Activated CD8-positive, alpha-beta memory T cell treated with anti-CD3 and anti-CD28 coated beads, Interleukin-2, amount 50 U/mL, for 4 hours (primary cell): ENCODE data around the gene TVP23C.
"Not testable (repeated sequence)": the region's sequence is repeated elsewhere in the genome, so short reads cannot be mapped to it uniquely, and the experiment has no call there.

Source experiments
- DNase-seq: peaks from one replicate; pipeline ENCODE4 v3.0.0-alpha.2; 2020

TVP23C gene

GRCh38 chr17:15526292-15527218 is 36.7 kb downstream of the TVP23C start:
- not testable (repeated sequence) for DNase-seq

DNA sequence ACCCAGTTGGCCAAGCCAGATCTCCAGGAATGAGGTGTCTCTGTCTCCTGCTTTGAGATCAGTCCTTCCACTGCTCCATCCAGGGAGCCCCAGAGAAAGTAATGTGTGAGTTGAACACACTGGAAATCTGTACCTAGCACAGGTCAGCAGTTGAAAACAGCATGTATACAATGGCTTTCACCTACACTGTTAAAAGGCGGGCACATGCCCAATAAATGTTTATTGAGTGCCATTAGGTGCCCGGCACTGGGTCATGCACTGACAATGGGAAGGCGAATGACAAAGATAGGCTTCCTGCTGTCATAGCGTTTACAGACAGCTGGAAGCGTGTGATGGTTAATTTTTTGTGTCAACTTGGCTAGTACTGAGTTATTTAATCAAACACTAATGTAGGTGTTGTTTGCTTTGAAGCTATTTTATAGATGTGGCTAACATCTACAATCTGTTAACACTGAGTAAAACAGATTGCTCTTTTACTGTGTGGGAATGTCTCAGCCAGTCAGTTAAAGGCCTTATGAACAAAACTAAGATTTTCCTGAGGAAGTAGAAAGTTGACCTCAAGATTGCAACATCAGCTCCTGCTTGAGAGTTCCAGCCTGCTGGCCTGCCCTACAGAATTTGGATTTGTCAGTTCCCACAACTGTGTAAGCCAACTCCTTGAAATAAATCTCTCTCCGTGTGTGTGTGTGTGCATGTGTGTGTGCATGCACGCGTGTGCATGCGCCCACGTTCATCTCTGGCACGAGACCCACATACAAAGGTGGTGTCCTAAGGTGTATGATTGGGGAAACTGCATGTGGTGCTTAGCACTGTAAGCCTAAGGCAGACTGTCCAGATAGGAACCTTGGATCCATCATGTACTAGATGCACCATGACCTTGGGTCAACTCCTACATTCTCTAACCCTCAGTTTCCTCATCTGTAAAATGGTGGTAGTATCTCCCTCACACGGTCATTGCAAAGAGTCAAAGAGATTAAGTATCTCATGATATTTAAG is 38.0 kb downstream of the TVP23C start:
- DNase-seq: not testable (repeated sequence)

DNA sequence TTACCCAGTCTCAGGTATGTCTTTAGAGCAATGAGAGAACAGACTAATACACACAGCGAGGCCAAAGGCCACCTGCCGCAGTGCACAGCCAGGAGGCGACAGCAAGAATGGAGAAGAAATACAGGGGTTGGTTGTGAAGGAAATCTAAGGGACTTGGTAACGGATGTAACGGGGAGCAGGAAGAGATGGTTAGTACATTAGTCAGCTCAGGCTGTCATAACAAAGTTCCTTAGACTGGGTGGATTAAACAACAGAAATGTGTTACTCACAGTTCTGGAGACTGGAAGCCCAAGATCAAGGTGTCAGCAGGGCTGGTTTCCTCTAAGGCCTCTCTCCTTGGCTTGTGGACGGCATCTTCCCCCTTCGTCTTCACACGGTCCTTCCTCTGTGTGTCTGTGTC is 47.1 kb downstream of the TVP23C start:
- no peak for DNase-seq

- DNase-seq: no peak
Measured at GRCh38 chr17:15514469-15514868, 48.8 kb downstream of the TVP23C start.

GRCh38 chr17:15513856-15514459 is 49.3 kb downstream of the TVP23C start:
- no peak for DNase-seq

DNA sequence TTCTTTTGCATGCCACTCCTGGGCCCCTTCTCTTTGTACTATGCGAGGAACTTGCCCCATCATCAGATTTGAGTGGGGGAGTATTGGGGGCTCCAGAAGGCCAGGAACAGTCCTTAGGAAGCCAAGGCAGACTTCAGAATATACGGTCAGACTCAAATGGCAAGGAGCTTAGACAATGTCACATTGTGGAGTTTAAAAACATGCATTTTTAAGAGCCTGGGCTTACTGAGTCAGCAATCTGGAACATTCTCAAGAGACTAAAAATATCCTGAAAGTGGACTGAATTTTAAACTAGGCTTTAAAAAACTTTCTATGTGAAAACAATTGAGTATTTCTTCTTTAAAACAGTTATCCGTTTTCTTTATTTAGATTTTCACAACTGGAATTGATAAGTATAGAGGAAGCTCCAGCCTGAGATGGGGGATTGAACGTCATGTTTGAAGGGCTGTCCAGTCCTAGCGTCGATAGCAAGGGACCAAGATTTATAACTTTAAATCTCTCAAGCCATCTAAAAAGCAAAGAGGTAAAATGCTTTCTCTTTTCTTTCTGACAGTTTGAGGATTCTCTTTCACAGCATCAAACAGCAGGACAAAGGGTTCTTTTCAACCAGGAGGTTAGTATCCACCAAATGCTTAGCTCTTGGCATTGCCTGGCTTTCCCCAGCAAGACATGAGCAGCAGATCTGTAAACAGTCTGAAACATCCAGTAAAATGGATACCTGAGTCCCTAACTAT is 50.1 kb downstream of the TVP23C start:
- no peak for DNase-seq

- DNase-seq: no peak
Measured at GRCh38 chr17:15512071-15512709, 51.1 kb downstream of the TVP23C start.

DNA sequence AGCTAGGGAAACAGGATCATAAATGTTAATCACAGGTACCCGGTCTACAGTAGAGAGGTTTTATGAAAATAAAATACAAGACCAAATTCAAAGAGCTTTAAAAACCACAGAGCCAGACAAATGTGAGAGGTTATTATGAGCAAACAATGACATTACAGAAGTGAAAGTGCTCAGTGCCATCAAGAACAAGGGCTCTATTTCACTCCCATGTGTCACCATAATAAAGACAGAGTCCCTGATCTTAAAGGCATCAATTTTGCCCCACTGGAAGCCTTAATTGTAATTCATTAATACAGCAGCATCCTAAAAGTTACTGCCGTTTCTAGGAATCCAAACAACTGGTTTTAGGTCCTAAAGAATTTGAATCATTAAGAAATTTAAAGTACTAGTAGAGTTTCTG is 52.1 kb downstream of the TVP23C start:
- DNase-seq: no peak

DNA sequence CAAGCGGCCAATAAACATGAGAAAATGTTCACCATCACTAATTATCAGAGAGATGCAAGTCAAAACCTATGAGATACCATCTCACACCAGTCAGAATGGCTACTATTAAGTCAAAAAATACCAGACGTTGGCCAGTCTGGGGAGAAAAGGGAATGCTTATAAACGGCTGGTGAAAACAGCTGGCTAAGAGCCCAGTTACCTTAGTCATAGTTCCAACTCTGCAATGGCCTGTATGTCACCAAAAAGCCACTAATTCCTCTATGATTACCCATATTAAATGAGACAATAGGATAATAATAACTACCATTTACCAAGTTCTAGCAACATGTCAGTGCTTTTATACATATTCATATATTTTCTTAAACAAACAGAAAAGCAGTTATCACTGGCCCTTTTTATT is 52.9 kb downstream of the TVP23C start:
- DNase-seq: no peak

GRCh38 chr17:15509095-15509494 is 54.2 kb downstream of the TVP23C start:
- no peak for DNase-seq

GRCh38 chr17:15508466-15508865 is 54.8 kb downstream of the TVP23C start:
- DNase-seq: no peak

- DNase-seq: no peak
Measured at GRCh38 chr17:15507896-15508295, 55.4 kb downstream of the TVP23C start.

DNA sequence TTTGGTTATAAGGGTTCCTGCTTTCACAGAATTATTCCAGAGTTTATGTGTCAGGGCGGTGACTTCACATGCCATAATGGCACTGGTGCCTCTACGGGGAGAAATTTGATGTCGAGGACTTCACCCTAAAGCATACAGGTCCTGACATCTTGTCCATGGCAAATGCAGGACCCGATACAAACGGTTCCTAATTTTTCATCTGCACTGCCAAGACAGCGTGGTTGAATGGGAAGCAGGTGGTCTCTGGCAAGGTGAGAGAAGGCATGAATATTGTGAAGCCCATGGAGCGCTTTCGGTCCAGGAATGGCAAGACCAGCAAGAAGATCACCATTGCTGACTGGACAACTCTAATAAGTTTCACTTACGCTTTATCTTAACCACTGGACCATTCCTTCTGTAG is 56.3 kb downstream of the TVP23C start:
- no peak for DNase-seq

GRCh38 chr17:15505708-15506107 is 57.6 kb downstream of the TVP23C start:
- DNase-seq: not testable (repeated sequence)

DNA sequence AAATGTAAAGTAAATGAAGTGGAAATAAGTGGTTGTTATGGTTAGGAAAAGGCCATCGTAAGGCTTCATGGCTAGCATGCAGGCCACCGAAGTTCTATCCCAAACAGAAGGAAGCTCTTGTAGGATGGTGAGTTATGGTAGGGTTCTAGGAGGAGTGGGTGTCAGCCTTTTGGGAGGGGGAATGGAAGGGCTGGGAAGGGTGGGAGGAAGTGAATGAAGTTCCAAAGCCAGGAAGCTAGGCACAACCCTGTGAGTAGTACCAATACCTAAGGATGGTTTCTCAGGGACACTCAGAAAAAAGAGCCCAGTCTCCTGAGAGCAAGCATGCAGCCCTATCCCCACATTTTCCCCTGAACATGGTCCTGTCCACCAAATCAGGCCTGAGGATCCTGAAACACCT is 59.6 kb downstream of the TVP23C start:
- DNase-seq: no peak

GRCh38 chr17:15502369-15503112 is 60.7 kb downstream of the TVP23C start:
- DNase-seq: peak; percentile 57

DNA sequence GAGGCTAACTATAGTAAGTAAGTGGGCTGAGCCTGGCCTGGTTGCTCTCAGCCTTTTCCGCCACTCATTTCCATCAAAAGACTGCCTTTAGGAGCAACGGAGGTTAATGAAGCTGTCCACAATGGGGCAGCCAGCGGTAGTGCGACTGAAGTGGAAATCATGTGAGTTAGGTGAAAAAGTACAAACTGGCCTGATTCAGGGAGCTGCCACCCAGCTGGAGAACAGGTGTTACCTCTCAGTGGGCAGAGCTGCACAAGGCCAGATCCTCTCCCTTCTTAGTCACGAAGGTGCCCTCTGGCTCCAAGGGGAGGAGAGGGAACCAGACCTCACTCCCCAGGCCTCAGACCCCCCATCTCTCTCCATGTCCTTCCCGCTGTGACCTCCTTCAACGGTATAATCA is 61.5 kb downstream of the TVP23C start:
- DNase-seq: no peak

- DNase-seq: no peak
Measured at GRCh38 chr17:15501282-15501681, 62.0 kb downstream of the TVP23C start.

DNA sequence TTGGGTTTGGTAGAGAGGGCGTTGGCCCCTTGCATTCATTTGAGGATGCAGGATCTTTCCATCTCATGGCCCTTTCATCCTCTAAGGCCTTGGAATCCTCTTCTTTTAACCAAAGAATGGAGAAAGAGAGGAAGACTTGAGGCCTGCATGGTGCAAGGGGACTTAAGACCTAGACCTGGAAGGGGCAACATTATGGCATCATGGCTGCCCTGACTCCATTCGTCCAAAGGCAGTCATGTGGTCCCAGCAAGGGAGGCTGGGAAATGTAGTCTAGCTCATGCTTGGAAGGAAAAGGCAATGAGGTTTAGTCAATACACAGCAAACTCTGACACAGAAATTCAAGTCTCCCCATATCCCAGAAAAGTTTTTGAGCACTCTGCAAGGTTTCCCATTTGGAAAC is 65.2 kb downstream of the TVP23C start:
- DNase-seq: no peak

- DNase-seq: no peak
Measured at GRCh38 chr17:15496735-15497670, 66.3 kb downstream of the TVP23C start.
